CD8-positive, alpha-beta memory T cell (primary cell): ENCODE data around the gene DHX9. TPM values are rescaled to one million over a fixed set of nuclear protein-coding genes. Genes with fewer than 3 reads are reported as not detected.

ENCODE experiments used
- CTCF ChIA-PET: fragments of 350-600 bp; sonication (Branson Sonifier 250); formaldehyde crosslinking; loops from one replicate; lab custom pipeline; 2021; ENCODE audit warnings: antibody characterized with exemption; lab: Charles Lee
- POLR2A ChIA-PET: fragments of 350-600 bp; sonication (Branson Sonifier 250); formaldehyde crosslinking; loops from one replicate; lab custom pipeline; 2021; ENCODE audit warnings: antibody characterized with exemption; lab: Charles Lee
- DNase-seq, 5 donors: peaks; one replicate each; pipeline versions ENCODE4 v3.0.0 to v3.0.0-alpha.2; 2020 to 2022; ENCODE audit warnings: mixed read lengths in 1 of 5
- H3K27ac ChIP-seq: one replicate; pipeline ENCODE4 v1.7.0; 2013; ENCODE audit warnings: low read depth, mild to moderate bottlenecking, low read length, moderate library complexity
- H3K27me3 ChIP-seq: 2 replicates; pipeline ENCODE4 v1.7.0; 2013; ENCODE audit warnings: low read length, mild to moderate bottlenecking; ENCODE audit not compliant: insufficient read depth, poor library complexity, severe bottlenecking
- H3K36me3 ChIP-seq: 2 replicates; pipeline ENCODE4 v1.7.0; 2013; ENCODE audit warnings: mild to moderate bottlenecking, low read length, moderate library complexity; ENCODE audit not compliant: insufficient read depth
- H3K4me1 ChIP-seq: 2 replicates; pipeline ENCODE4 v1.7.0; 2013; ENCODE audit warnings: mild to moderate bottlenecking, low read length, moderate library complexity; ENCODE audit not compliant: insufficient read depth
- H3K4me3 ChIP-seq: 2 replicates; pipeline ENCODE4 v1.7.0; 2013; ENCODE audit warnings: mild to moderate bottlenecking, low read length
- H3K9me3 ChIP-seq: 2 replicates; pipeline ENCODE4 v1.7.0; 2013; ENCODE audit warnings: mild to moderate bottlenecking, low read length
- H3K27ac Mint-ChIP-seq, 8 donors: one replicate each; pipeline ENCODE4 v1.8.0; 2020 to 2021; ENCODE audit warnings: mixed read lengths in 8 of 8, mild to moderate bottlenecking in 6 of 8, inconsistent platforms in 3 of 8, moderate library complexity in 3 of 8
- H3K27me3 Mint-ChIP-seq, 2 donors: one replicate each; pipeline ENCODE4 v1.8.0; 2020 to 2021; ENCODE audit warnings: mixed read lengths in 2 of 2, mild to moderate bottlenecking in 1 of 2, moderate library complexity in 1 of 2
- H3K36me3 Mint-ChIP-seq, 3 donors: one replicate each; pipeline ENCODE4 v1.8.0; 2020 to 2021; ENCODE audit warnings: mixed read lengths in 3 of 3, inconsistent platforms in 1 of 3, mild to moderate bottlenecking in 1 of 3
- H3K4me1 Mint-ChIP-seq, 3 donors: one replicate each; pipeline ENCODE4 v1.8.0; 2020 to 2021; ENCODE audit warnings: mixed read lengths in 3 of 3, inconsistent platforms in 1 of 3, mild to moderate bottlenecking in 1 of 3
- H3K4me3 Mint-ChIP-seq, 7 donors: one replicate each; pipeline ENCODE4 v1.8.0; 2020 to 2021; ENCODE audit warnings: mixed read lengths in 7 of 7, mild to moderate bottlenecking in 6 of 7, moderate library complexity in 4 of 7, inconsistent platforms in 2 of 7
- H3K9me3 Mint-ChIP-seq, 5 donors: one replicate each; pipeline ENCODE4 v1.8.0; 2020 to 2022; ENCODE audit warnings: mixed read lengths in 5 of 5, mild to moderate bottlenecking in 3 of 5, moderate library complexity in 2 of 5, inconsistent platforms in 1 of 5
- polyA plus RNA-seq: library from polyadenylated mRNA; unstranded; fragments of 300-500 nt; fragmentation: Illumina TruSeq; gene quantifications from one replicate; pipeline ENCODE4 v1.2.3, GENCODE V29; 2021
- total RNA-seq, 2 experiments: library from RNA; stranded (reverse); gene quantifications; one replicate each; pipeline ENCODE4 v1.2.3, GENCODE V29; 2021

Gene DHX9
- total and polyA plus RNA-seq, 3 experiments from 2014 or later = 115 to 353 (median 342) TPM

GRCh38 chr1:182845894-182846293 lies 6.7 kb downstream of the DHX9 start:
- no peaks in the 10 kb centered on the region for H3K9me3 Mint-ChIP-seq
- H3K27me3 ChIP-seq = no peaks in the 10 kb centered on the region
- H3K4me1 ChIP-seq = peaks cover 55% of the 10 kb centered on the region
- peak overlapping the region in 1 of 8 donors; percentile 79 for H3K27ac Mint-ChIP-seq
- H3K4me3 Mint-ChIP-seq = no peak overlapping the region
- no peaks in the 10 kb centered on the region for H3K9me3 ChIP-seq
- peaks cover 13 to 87% (median 22%) of the 10 kb centered on the region in 3 donors for H3K36me3 Mint-ChIP-seq
- DNase-seq = no peak
- H3K4me1 Mint-ChIP-seq = peaks cover 84 to 95% (median 85%) of the 10 kb centered on the region in 3 donors
- no peaks in the 10 kb centered on the region for H3K27me3 Mint-ChIP-seq
- no peak overlapping the region for H3K27ac ChIP-seq
- no peak overlapping the region for H3K4me3 ChIP-seq
- ChIA-PET POLR2A (interaction anchor here (1.2 kb wide), 1 partner anchor 230 kb away, joined by 3 read pairs; no protein-coding TSS in a partner anchor), CTCF (no interaction called here)
- peaks cover 53% of the 10 kb centered on the region for H3K36me3 ChIP-seq

GRCh38 chr1:182847105-182847504 lies 8.0 kb downstream of the DHX9 start:
- Mint-ChIP-seq H3K4me3 (peak overlapping the region in 1 of 7 donors; percentile 7), H3K4me1 (peaks cover 72 to 85% (median 78%) of the 10 kb centered on the region in 3 donors), H3K27ac (peak overlapping the region in 2 of 8 donors; percentile 19 to 59), H3K27me3 (no peaks in the 10 kb centered on the region), H3K9me3 (no peaks in the 10 kb centered on the region), H3K36me3 (peaks cover 13 to 93% (median 22%) of the 10 kb centered on the region in 3 donors)
- Histone ChIP-seq H3K4me1 (peaks cover 46% of the 10 kb centered on the region), H3K4me3 (no peak overlapping the region), H3K9me3 (no peaks in the 10 kb centered on the region), H3K27ac (no peak overlapping the region), H3K27me3 (no peaks in the 10 kb centered on the region), H3K36me3 (peaks cover 65% of the 10 kb centered on the region)
- ChIA-PET CTCF (interaction anchor here (1.1 kb wide), 1 partner anchor 12 kb away, joined by 3 read pairs; no protein-coding TSS in a partner anchor), POLR2A (interaction anchor here (0.5 to 0.7 kb wide), 2 partner anchors 11 to 258 kb away, joined by 3 to 5 read pairs; partner anchors contain the start of gene RNASEL)
- no peak for DNase-seq

GRCh38 chr1:182848736-182849135 lies 9.6 kb downstream of the DHX9 start:
- POLR2A ChIA-PET = no interaction called here
- Mint-ChIP-seq H3K9me3 (no peaks in the 10 kb centered on the region), H3K4me3 (peak overlapping the region in 3 of 7 donors; percentile 39 to 61 (median 51)), H3K27me3 (no peaks in the 10 kb centered on the region), H3K36me3 (peaks cover 13 to 96% (median 24%) of the 10 kb centered on the region in 3 donors), H3K27ac (peak overlapping the region in 3 of 8 donors; percentile 48 to 75 (median 71)), H3K4me1 (peaks cover 55 to 74% (median 61%) of the 10 kb centered on the region in 3 donors)
- Histone ChIP-seq H3K4me3 (no peak overlapping the region), H3K27me3 (no peaks in the 10 kb centered on the region), H3K4me1 (peaks cover 32% of the 10 kb centered on the region), H3K9me3 (no peaks in the 10 kb centered on the region), H3K36me3 (peaks cover 80% of the 10 kb centered on the region), H3K27ac (no peak overlapping the region)
- no peak for DNase-seq
- CTCF ChIA-PET = no interaction called here

- peak overlapping the region in 1 of 8 donors; percentile 32 for H3K27ac Mint-ChIP-seq
- H3K9me3 Mint-ChIP-seq = no peaks in the 10 kb centered on the region
- Histone ChIP-seq H3K27me3 (no peaks in the 10 kb centered on the region), H3K27ac (no peak overlapping the region), H3K4me1 (peaks cover 16% of the 10 kb centered on the region), H3K9me3 (no peaks in the 10 kb centered on the region), H3K36me3 (peaks cover 82% of the 10 kb centered on the region), H3K4me3 (no peak overlapping the region)
- no peak overlapping the region for H3K4me3 Mint-ChIP-seq
- ChIA-PET POLR2A (no interaction called here), CTCF (no interaction called here)
- peaks cover 13 to 97% (median 32%) of the 10 kb centered on the region in 3 donors for H3K36me3 Mint-ChIP-seq
- DNase-seq = no peak
- no peaks in the 10 kb centered on the region for H3K27me3 Mint-ChIP-seq
- H3K4me1 Mint-ChIP-seq = peaks cover 45 to 61% (median 49%) of the 10 kb centered on the region in 3 donors
Observed at GRCh38 chr1:182850319-182850718, 11.2 kb downstream of the DHX9 start.

- H3K36me3 Mint-ChIP-seq = peaks cover 11 to 96% (median 30%) of the 10 kb centered on the region in 3 donors
- no peak overlapping the region for H3K27ac Mint-ChIP-seq
- H3K9me3 Mint-ChIP-seq = no peaks in the 10 kb centered on the region
- no peak overlapping the region for H3K4me3 Mint-ChIP-seq
- peaks cover 38 to 52% (median 39%) of the 10 kb centered on the region in 3 donors for H3K4me1 Mint-ChIP-seq
- no peaks in the 10 kb centered on the region for H3K27me3 Mint-ChIP-seq
- DNase-seq = no peak
- H3K4me1 ChIP-seq = peaks cover 10% of the 10 kb centered on the region
- H3K36me3 ChIP-seq = peaks cover 88% of the 10 kb centered on the region
- no peak overlapping the region for H3K27ac ChIP-seq
- H3K4me3 ChIP-seq = no peak overlapping the region
- H3K27me3 ChIP-seq = no peaks in the 10 kb centered on the region
- H3K9me3 ChIP-seq = no peaks in the 10 kb centered on the region
- POLR2A ChIA-PET = no interaction called here
- CTCF ChIA-PET = no interaction called here
Observed at GRCh38 chr1:182851825-182852224, 12.7 kb downstream of the DHX9 start.

- CTCF ChIA-PET = no interaction called here
- Mint-ChIP-seq H3K27ac (peak overlapping the region in 1 of 8 donors; percentile 52), H3K4me1 (peaks cover 9 to 27% (median 19%) of the 10 kb centered on the region in 3 donors), H3K36me3 (peaks cover 13 to 98% (median 36%) of the 10 kb centered on the region in 3 donors), H3K9me3 (no peaks in the 10 kb centered on the region), H3K4me3 (no peak overlapping the region), H3K27me3 (no peaks in the 10 kb centered on the region)
- no peak for DNase-seq
- Histone ChIP-seq H3K9me3 (no peaks in the 10 kb centered on the region), H3K4me1 (no peaks in the 10 kb centered on the region), H3K27me3 (no peaks in the 10 kb centered on the region), H3K36me3 (peaks cover 96% of the 10 kb centered on the region), H3K27ac (no peak overlapping the region), H3K4me3 (no peak overlapping the region)
- POLR2A ChIA-PET = no interaction called here
Observed at GRCh38 chr1:182855911-182856310, 16.8 kb downstream of the DHX9 start.

- Mint-ChIP-seq H3K4me3 (no peak overlapping the region), H3K27ac (peak overlapping the region in 1 of 8 donors; percentile 10), H3K4me1 (peaks cover 8 to 30% (median 26%) of the 10 kb centered on the region in 3 donors), H3K36me3 (peaks cover 16 to 97% (median 40%) of the 10 kb centered on the region in 3 donors), H3K27me3 (no peaks in the 10 kb centered on the region), H3K9me3 (no peaks in the 10 kb centered on the region)
- ChIA-PET POLR2A (no interaction called here), CTCF (no interaction called here)
- DNase-seq = no peak
- no peak overlapping the region for H3K27ac ChIP-seq
- peaks cover 94% of the 10 kb centered on the region for H3K36me3 ChIP-seq
- H3K4me1 ChIP-seq = no peaks in the 10 kb centered on the region
- H3K27me3 ChIP-seq = no peaks in the 10 kb centered on the region
- H3K9me3 ChIP-seq = no peaks in the 10 kb centered on the region
- no peak overlapping the region for H3K4me3 ChIP-seq
Observed at GRCh38 chr1:182857212-182857611, 18.1 kb downstream of the DHX9 start.

- H3K36me3 ChIP-seq = peaks cover 86% of the 10 kb centered on the region
- H3K4me3 ChIP-seq = no peak overlapping the region
- Mint-ChIP-seq H3K36me3 (peaks cover 16 to 95% (median 31%) of the 10 kb centered on the region in 3 donors), H3K9me3 (no peaks in the 10 kb centered on the region), H3K27ac (no peak overlapping the region), H3K4me3 (no peak overlapping the region), H3K27me3 (no peaks in the 10 kb centered on the region), H3K4me1 (peaks cover 8 to 33% (median 26%) of the 10 kb centered on the region in 3 donors)
- no peaks in the 10 kb centered on the region for H3K9me3 ChIP-seq
- no peaks in the 10 kb centered on the region for H3K27me3 ChIP-seq
- POLR2A ChIA-PET = no interaction called here
- H3K4me1 ChIP-seq = no peaks in the 10 kb centered on the region
- DNase-seq = no peak
- CTCF ChIA-PET = no interaction called here
- H3K27ac ChIP-seq = no peak overlapping the region
Observed at GRCh38 chr1:182860658-182861057, 21.5 kb downstream of the DHX9 start.
